Measurements from ENCODE around the gene CHST8.
"Not testable (repeated sequence)": the region's sequence is repeated elsewhere in the genome, so short reads cannot be mapped to it uniquely, and the experiment has no call there.

Gene CHST8

DNA sequence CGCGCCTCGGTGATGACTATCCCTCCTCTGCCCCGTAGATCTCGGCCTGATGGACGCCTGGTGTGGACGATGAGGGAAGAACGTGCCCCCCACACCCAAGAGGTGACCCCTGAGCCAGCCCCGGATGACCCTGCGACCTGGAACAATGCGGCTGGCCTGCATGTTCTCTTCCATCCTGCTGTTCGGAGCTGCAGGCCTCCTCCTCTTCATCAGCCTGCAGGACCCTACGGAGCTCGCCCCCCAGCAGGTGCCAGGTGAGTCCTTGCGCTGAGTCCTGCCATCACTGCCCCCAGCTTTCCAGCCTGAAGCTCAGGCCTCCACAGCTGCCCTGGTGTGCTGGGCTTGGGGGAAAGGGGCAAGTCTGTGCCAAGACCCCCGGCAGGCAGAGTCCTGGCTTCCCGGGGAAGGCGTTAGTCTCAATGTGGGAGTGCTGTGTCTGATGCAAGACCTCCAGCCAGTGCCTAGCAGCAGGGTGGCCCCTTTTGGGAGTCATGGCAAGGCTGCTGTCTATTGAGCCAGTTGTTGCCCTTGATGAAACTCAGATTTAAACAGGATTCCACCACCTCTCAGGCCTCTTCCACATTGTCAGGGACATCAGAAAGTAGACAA lies 67.5 kb downstream of the CHST8 start:
- Histone ChIP-seq H3K4me1 (no peaks in the 10 kb centered on the region), H3K9me3 (no peaks in the 10 kb centered on the region), H3K4me3 (no peak overlapping the region), H3K27me3 (ENCODE audit: low read depth) (peaks cover 7% of the 10 kb centered on the region), H3K36me3 (replicated peaks) (no peaks in the 10 kb centered on the region)
- DNase-seq (ENCODE audit: low spot score in 2 of 2), result no peak
- in situ Hi-C loops (cut with MboI; ENCODE audit: low sequenced_read_pairs), result no loop called here

DNA sequence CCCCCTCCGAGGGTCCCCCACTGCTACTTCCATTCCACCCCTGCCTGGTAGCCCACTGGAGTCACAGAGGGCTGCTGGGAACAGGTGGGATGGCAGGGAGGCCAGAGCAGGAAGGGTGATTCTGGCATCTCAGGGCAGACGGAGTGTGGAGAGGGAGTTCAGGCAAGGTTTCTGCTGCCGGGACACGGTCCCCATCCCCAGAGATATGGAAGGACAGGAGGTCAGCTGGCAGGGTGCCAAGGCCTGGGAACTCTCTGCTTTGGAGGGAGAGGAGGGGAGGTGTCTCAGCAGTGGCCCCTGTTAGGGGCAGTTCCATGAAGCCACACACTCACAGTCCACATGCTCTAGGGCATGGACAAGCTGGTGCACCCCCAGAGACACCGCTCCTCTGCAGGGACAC lies 68.1 kb downstream of the CHST8 start:
- no peak overlapping the region for H3K4me3 ChIP-seq
- in situ Hi-C loops (cut with MboI; ENCODE audit: low sequenced_read_pairs), result no loop called here
- H3K9me3 ChIP-seq, result no peaks in the 10 kb centered on the region
- no peaks in the 10 kb centered on the region for H3K4me1 ChIP-seq
- H3K36me3 ChIP-seq (replicated peaks), result no peaks in the 10 kb centered on the region
- DNase-seq (ENCODE audit: low spot score in 2 of 2), result no peak
- peaks cover 1% of the 10 kb centered on the region; the same call in 1 of the 2 replicates for H3K27me3 ChIP-seq (ENCODE audit: low read depth)

GRCh38 chr19:33690378-33691029 lies 68.8 kb downstream of the CHST8 start:
- no peaks in the 10 kb centered on the region for H3K9me3 ChIP-seq
- no peaks in the 10 kb centered on the region for H3K36me3 ChIP-seq (replicated peaks)
- H3K4me1 ChIP-seq, result no peaks in the 10 kb centered on the region
- no peaks in the 10 kb centered on the region for H3K27me3 ChIP-seq (ENCODE audit: low read depth)
- no peak for DNase-seq (ENCODE audit: low spot score in 2 of 2)
- in situ Hi-C loops (cut with MboI; ENCODE audit: low sequenced_read_pairs), result no loop called here
- H3K4me3 ChIP-seq, result no peak overlapping the region

- in situ Hi-C loops (cut with MboI; ENCODE audit: low sequenced_read_pairs), result no loop called here
- no peak for DNase-seq (ENCODE audit: low spot score in 2 of 2)
- Histone ChIP-seq H3K9me3 (no peaks in the 10 kb centered on the region), H3K36me3 (replicated peaks) (no peaks in the 10 kb centered on the region), H3K27me3 (ENCODE audit: low read depth) (no peaks in the 10 kb centered on the region), H3K4me1 (no peaks in the 10 kb centered on the region), H3K4me3 (no peak overlapping the region)
These were observed 69.3 kb downstream of the CHST8 start for GRCh38 chr19:33691030-33691427.

- H3K36me3 ChIP-seq (replicated peaks), result no peaks in the 10 kb centered on the region
- no peak for DNase-seq (ENCODE audit: low spot score in 2 of 2)
- H3K4me3 ChIP-seq, result no peak overlapping the region
- H3K4me1 ChIP-seq, result no peaks in the 10 kb centered on the region
- H3K27me3 ChIP-seq (ENCODE audit: low read depth), result no peaks in the 10 kb centered on the region
- no peaks in the 10 kb centered on the region for H3K9me3 ChIP-seq
- in situ Hi-C loops (cut with MboI; ENCODE audit: low sequenced_read_pairs), result no loop called here
These were observed 70.0 kb downstream of the CHST8 start for GRCh38 chr19:33691736-33692135.

DNA sequence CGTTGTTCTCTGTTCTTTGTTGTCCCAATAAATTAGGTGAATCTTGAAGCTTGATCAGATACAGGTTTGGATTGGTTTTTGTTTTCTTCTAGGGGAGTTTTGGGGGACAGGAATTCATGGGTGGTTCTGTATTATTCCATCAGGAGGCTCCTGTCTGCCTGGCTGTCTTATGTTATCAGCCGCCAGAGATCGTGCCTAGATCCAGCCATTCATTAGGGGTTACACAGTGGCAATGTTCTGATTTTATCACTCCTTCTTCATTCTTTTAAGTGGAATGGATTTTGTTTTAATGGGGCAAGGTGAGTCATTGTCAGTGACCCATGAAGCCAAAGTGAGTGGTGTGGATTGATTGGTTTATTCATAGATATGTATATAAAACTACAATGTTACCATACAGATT lies 71.9 kb downstream of the CHST8 start:
- no peaks in the 10 kb centered on the region for H3K36me3 ChIP-seq (replicated peaks)
- H3K4me1 ChIP-seq, result no peaks in the 10 kb centered on the region
- in situ Hi-C loops (cut with MboI; ENCODE audit: low sequenced_read_pairs), result no loop called here
- no peaks in the 10 kb centered on the region for H3K27me3 ChIP-seq (ENCODE audit: low read depth)
- H3K4me3 ChIP-seq, result no peak overlapping the region
- H3K9me3 ChIP-seq, result no peaks in the 10 kb centered on the region
- DNase-seq (ENCODE audit: low spot score in 2 of 2), result no peak

DNA sequence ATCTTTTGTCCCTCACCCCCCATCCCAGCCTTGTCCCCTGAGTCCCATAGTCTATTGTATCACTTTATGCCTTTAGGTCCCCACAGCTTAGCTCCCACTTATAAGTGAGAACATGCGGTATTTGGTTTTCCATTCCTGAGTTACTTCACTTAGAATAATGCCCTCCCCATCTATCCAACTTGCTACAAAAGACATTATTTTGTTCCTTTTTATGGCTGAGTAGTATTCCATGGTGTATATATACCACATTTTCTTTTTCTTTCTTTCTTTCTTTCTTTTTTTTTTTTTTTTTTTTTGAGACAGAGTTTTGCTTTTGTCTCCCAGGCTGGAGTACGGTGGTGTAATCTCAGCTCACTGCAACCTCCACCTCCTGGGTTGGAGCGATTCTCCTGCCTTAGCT lies 73.8 kb downstream of the CHST8 start:
- H3K36me3 ChIP-seq (replicated peaks); DNase-seq (ENCODE audit: low spot score in 2 of 2); H3K27me3 ChIP-seq (ENCODE audit: low read depth); H3K4me3 ChIP-seq; H3K9me3 ChIP-seq; in situ Hi-C loops (cut with MboI; ENCODE audit: low sequenced_read_pairs); H3K4me1 ChIP-seq: not testable (repeated sequence)

- Histone ChIP-seq H3K4me3 (no peak overlapping the region), H3K4me1 (no peaks in the 10 kb centered on the region), H3K9me3 (no peaks in the 10 kb centered on the region), H3K27me3 (ENCODE audit: low read depth) (no peaks in the 10 kb centered on the region), H3K36me3 (replicated peaks) (no peaks in the 10 kb centered on the region)
- DNase-seq (ENCODE audit: low spot score in 2 of 2), result no peak
- in situ Hi-C loops (cut with MboI; ENCODE audit: low sequenced_read_pairs), result no loop called here
These were observed 76.0 kb downstream of the CHST8 start for GRCh38 chr19:33697766-33698165.

DNA sequence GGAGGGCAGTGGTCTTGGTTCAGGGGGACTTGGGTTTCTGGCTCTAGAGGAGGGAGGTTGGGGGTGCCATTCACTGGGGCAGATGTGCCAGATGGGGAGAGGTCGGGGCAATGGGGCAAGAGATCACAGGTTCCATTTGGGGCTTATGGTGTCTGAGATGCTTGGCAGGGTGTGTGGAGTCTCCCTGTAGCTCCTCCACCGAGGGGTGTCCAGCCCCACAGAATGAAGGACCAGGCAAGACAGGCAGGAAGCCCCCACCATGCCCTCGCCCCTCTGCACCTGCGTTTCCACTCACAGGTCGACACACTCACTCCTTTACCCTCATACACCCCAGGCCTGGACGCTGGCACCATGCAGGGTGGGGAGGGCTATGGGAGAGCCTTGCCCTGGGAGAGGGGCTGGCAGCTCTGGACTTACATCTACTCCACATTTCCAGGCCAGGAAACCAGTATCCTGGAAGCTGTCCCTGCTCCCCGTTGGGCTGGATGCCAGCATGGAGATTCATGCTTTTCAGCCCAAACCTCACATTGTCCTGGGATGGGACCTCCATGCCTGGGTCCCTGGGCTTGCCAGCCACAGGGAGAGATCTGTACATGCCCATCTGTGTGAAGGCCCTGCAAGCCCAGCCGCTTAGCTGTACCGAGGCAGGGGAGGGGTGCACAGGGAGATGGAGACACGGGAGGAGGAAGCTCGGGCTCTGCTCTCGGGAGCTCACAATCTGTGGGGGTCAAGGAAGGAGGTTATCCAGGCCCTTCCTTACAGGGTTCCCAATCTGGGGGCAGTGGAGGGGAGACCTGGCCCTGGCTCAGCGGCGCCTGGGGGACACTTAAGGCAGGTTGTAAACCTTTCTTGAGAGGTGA lies 77.1 kb downstream of the CHST8 start:
- Histone ChIP-seq H3K27me3 (ENCODE audit: low read depth) (no peaks in the 10 kb centered on the region), H3K36me3 (replicated peaks) (no peaks in the 10 kb centered on the region), H3K4me3 (no peak overlapping the region), H3K4me1 (no peaks in the 10 kb centered on the region), H3K9me3 (no peaks in the 10 kb centered on the region)
- no peak for DNase-seq (ENCODE audit: low spot score in 2 of 2)
- in situ Hi-C loops (cut with MboI; ENCODE audit: low sequenced_read_pairs), result no loop called here

GRCh38 chr19:33699754-33700407 lies 78.1 kb downstream of the CHST8 start:
- H3K36me3 ChIP-seq (replicated peaks), result no peaks in the 10 kb centered on the region
- no peak for DNase-seq (ENCODE audit: low spot score in 2 of 2)
- H3K4me1 ChIP-seq, result no peaks in the 10 kb centered on the region
- in situ Hi-C loops (cut with MboI; ENCODE audit: low sequenced_read_pairs), result no loop called here
- no peak overlapping the region for H3K4me3 ChIP-seq
- no peaks in the 10 kb centered on the region for H3K9me3 ChIP-seq
- no peaks in the 10 kb centered on the region for H3K27me3 ChIP-seq (ENCODE audit: low read depth)

DNA sequence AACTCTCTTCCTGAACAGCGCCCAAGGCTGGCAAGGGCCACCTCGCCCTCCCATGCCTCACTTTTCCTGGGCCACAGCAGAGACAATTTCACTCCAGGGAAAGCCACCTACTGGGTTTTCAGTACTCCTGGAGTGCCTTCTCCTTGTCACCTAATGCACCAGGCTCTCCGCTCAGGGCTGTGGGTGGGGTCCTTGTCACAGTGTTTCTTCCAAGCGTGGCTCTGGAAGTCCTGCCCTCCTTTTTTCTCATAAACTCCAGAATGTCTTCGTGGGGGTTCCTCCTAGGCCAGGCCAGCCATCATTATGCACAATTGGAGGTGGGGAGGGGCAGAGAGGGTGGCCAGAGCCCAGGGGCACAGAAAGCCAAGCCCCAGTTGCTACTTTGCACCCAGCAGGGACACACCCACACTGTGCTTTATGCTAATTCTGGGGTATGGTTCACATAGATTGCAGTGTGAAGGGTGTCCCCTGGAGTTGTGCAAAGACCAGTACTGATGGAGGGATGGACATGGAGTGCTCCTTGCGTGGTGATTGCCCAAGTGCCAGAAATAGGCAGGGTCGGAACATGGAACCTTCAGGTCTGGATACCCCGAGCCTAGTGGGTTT lies 78.8 kb downstream of the CHST8 start:
- Histone ChIP-seq H3K4me1 (no peaks in the 10 kb centered on the region), H3K36me3 (replicated peaks) (no peaks in the 10 kb centered on the region), H3K9me3 (no peaks in the 10 kb centered on the region), H3K27me3 (ENCODE audit: low read depth) (no peaks in the 10 kb centered on the region), H3K4me3 (no peak overlapping the region)
- in situ Hi-C loops (cut with MboI; ENCODE audit: low sequenced_read_pairs), result no loop called here
- DNase-seq (ENCODE audit: low spot score in 2 of 2), result no peak

DNA sequence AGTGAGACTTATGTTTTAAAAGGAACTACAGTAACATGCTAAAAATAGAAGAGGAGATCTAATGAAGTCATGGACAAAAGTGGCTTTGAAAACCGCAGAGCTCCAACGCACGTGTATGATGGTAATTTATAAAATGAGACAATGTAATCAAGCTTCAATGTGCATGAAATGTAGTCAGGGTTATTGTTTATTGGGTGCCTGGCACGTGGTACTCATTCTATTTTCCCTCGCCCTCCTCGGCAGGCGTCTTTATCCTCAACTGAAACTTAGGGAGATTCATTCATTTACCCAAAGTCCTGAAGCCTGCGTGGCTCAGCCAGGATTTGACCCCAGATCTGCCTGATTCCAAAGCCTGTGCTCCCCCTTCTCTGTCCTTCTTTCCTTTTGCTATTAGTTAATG lies 79.8 kb downstream of the CHST8 start:
- H3K4me1 ChIP-seq, result no peaks in the 10 kb centered on the region
- H3K9me3 ChIP-seq, result no peaks in the 10 kb centered on the region
- H3K27me3 ChIP-seq (ENCODE audit: low read depth), result no peaks in the 10 kb centered on the region
- H3K4me3 ChIP-seq, result no peak overlapping the region
- H3K36me3 ChIP-seq (replicated peaks), result no peaks in the 10 kb centered on the region
- in situ Hi-C loops (cut with MboI; ENCODE audit: low sequenced_read_pairs), result no loop called here
- no peak for DNase-seq (ENCODE audit: low spot score in 2 of 2)

- in situ Hi-C loops (cut with MboI; ENCODE audit: low sequenced_read_pairs), result no loop called here
- Histone ChIP-seq H3K36me3 (replicated peaks) (no peaks in the 10 kb centered on the region), H3K4me1 (no peaks in the 10 kb centered on the region), H3K9me3 (no peaks in the 10 kb centered on the region), H3K27me3 (ENCODE audit: low read depth) (no peaks in the 10 kb centered on the region), H3K4me3 (no peak overlapping the region)
- DNase-seq (ENCODE audit: low spot score in 2 of 2), result no peak
These were observed 81.1 kb downstream of the CHST8 start for GRCh38 chr19:33702606-33703437.

Measured in HAP-1 (cell line).